Skeletal muscle satellite cell (primary cell): ENCODE measurements around the gene GRIK2.
"Not testable (repeated sequence)": the region's sequence is repeated elsewhere in the genome, so short reads cannot be mapped to it uniquely, and the experiment has no call there.

Experiments used
- H3K27me3 ChIP-seq: 2 replicates; pipeline ENCODE4 v1.7.0; 2013; ENCODE audit warnings: low read length; ENCODE audit not compliant: control insufficient read depth, insufficient read depth
- H3K36me3 ChIP-seq: 2 replicates; pipeline ENCODE4 v1.7.0; 2013; ENCODE audit warnings: mild to moderate bottlenecking, control low read depth, low read length; ENCODE audit not compliant: insufficient read depth
- H3K4me1 ChIP-seq: 2 replicates; pipeline ENCODE4 v1.7.0; 2013; ENCODE audit warnings: low read length; ENCODE audit not compliant: control insufficient read depth, insufficient read depth
- H3K4me2 ChIP-seq: 2 replicates; pipeline ENCODE4 v1.7.0; 2013; ENCODE audit warnings: mild to moderate bottlenecking, low read length
- H3K4me3 ChIP-seq: 2 replicates; pipeline ENCODE4 v1.7.0; 2013; ENCODE audit warnings: low read length
- H3K9ac ChIP-seq: 2 replicates; pipeline ENCODE4 v1.7.0; 2013; ENCODE audit warnings: mild to moderate bottlenecking, low read depth, low read length, moderate library complexity
- H3K9me3 ChIP-seq: replicated peaks from 2 replicates; pipeline ENCODE4 v1.7.0; 2013; ENCODE audit warnings: mild to moderate bottlenecking, control low read depth, low read length

Gene GRIK2

DNA sequence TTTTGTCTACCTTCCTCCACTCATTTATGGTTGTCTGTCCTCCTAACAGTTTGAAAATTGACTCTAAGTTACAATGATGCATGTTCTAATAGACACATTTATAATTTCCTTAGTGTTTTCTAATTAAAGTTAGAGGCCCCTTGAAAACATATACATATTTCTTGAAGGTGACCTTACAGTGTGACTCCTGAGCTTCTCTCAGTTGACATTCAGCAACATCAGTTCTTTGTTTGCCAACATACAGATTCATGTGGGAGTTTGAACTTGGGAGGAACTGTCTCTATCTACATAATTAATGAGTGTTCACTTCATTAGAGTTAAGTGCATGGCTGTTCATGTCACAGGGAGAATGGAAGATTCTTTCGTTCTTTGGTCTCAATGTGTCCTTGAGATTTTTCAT lies 658.2 kb downstream of the GRIK2 start:
- no peak overlapping the region for H3K4me3 ChIP-seq

DNA sequence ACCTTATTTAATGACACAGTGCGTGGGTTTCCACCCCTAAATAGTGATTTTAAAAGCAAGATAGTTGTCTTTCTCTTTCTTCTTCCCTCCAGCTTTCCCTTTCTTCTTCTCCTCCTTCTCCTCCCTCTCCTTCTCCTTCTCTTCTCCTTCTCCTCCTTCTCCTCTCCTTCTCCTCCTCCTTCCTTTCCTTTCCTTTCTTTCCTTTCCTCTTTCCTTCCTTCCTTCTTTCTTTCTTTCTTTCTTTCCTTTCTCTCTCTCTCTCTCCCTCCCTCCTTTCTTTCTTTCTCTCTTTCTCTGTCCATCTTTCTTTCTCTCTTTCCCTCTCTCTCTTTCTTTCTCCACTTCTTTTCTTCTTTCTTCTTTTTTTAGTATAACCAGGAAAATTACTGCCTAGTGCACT lies 670.6 kb downstream of the GRIK2 start:
- H3K9ac ChIP-seq: no peak overlapping the region
- H3K4me3 ChIP-seq: no peak overlapping the region
- no peaks in the 10 kb centered on the region for H3K4me1 ChIP-seq
- H3K36me3 ChIP-seq: no peaks in the 10 kb centered on the region
- H3K9me3 ChIP-seq: no peaks in the 10 kb centered on the region
- no peak overlapping the region for H3K4me2 ChIP-seq
- no peaks in the 10 kb centered on the region for H3K27me3 ChIP-seq

More for the DNA sequence above, 658.2 kb downstream of the GRIK2 start:
- Histone ChIP-seq H3K27me3 (no peaks in the 10 kb centered on the region), H3K4me1 (no peaks in the 10 kb centered on the region), H3K36me3 (no peaks in the 10 kb centered on the region), H3K9ac (no peak overlapping the region), H3K9me3 (no peaks in the 10 kb centered on the region), H3K4me2 (no peak overlapping the region)

DNA sequence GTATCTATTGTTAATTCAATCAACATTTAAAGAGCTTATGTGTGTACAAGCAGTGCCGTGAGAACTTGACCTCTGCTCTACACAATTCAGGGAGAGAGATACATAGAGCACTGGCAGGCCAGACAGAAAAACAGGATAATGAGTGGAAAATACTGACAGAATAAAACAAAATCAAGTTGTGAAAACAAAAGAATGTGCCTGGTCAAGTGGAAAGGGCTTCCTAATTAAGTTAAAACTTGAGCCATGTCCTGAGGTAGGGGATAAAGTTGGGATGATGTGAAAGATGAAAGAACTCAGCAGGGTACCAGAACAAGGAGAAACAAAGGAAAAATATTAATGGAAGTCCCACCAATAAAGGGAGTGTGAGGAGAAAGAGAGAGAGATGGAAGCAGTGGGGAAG lies 672.8 kb downstream of the GRIK2 start:
- H3K4me3 ChIP-seq: no peak overlapping the region
- no peaks in the 10 kb centered on the region for H3K27me3 ChIP-seq
- no peak overlapping the region for H3K9ac ChIP-seq
- H3K9me3 ChIP-seq: no peaks in the 10 kb centered on the region
- no peaks in the 10 kb centered on the region for H3K4me1 ChIP-seq
- no peaks in the 10 kb centered on the region for H3K36me3 ChIP-seq
- H3K4me2 ChIP-seq: no peak overlapping the region

DNA sequence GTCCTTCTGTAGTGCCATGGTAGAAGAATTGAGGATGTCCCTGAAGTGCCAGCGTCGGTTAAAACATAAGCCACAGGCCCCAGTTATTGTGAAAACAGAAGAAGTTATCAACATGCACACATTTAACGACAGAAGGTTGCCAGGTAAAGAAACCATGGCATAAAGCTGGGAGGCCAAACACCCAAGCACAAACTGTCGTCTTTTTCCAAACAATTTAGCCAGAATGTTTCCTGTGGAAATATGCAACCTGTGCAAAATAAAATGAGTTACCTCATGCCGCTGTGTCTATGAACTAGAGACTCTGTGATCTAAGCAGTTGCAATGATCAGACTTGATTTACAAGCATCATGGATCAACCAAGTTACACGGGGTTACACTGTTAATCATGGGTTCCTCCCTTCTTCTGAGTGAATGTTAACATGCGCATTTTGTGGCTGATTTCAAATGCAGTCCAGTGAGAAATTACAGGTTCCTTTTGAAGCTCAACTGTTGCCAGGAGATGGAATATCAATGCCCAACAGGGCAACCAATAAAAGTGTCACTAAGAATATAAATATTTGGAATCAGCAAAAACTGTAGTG lies 674.9 kb downstream of the GRIK2 start:
- Histone ChIP-seq H3K4me3 (no peak overlapping the region), H3K9me3 (no peaks in the 10 kb centered on the region), H3K27me3 (no peaks in the 10 kb centered on the region), H3K9ac (no peak overlapping the region), H3K4me2 (no peak overlapping the region), H3K36me3 (no peaks in the 10 kb centered on the region), H3K4me1 (no peaks in the 10 kb centered on the region)

DNA sequence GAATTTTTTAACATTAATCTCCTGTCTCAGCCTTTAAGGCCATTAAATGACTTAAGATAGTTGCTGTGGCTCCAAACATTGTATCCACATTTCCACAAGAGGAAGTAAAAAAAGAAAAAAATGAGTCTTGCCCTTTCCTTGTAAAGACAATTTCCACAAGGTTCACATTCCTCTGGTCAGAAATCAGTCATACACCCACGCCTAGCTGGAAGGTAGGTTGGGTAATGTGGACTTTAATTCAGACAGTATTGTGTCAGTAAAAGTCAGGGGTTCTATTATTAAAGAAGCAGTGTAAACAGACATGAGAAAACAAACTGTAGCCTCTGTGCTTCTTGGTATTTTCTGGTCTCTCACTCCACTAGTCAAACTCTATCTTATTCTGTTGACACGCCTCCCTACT lies 682.0 kb downstream of the GRIK2 start:
- Histone ChIP-seq H3K4me1 (no peaks in the 10 kb centered on the region), H3K36me3 (no peaks in the 10 kb centered on the region), H3K4me2 (no peak overlapping the region), H3K4me3 (no peak overlapping the region), H3K9me3 (no peaks in the 10 kb centered on the region), H3K27me3 (no peaks in the 10 kb centered on the region), H3K9ac (no peak overlapping the region)

DNA sequence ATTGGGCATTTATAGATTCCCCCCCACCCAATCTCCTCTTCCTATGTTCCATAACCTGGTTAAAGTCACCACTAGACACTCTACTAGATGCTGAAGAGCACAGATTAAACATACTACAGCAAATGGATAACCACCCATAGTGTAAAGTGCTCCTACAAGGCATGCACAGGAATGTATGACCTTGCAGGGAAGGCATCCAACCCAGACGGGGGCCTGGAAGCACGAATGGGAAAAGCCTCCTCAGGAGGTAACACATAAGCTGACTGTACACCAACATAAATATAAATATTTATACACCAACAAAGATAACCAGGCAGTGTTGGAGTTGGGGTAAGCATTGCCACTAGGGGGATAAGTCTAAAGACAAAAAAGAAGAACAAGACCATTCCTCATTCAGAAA lies 691.7 kb downstream of the GRIK2 start:
- Histone ChIP-seq H3K4me2 (no peak overlapping the region), H3K36me3 (no peaks in the 10 kb centered on the region), H3K4me1 (no peaks in the 10 kb centered on the region)

DNA sequence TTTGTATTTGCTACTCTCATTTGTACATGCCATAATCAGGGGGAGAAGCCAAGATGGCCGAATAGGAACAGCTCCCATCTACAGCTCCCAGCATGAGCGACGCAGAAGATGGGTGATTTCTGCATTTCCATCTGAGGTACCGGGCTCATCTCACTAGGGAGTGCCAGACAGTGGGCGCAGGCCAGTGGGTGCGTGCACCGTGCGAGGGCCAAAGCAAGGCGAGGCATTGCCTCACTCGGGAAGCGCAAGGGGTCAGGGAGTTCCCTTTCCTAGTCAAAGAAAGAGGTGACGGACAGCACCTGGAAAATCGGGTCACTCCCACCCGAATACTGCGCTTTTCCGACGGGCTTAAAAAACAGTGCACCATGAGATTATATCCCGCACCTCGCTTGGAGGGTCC lies 694.7 kb downstream of the GRIK2 start:
- H3K36me3 ChIP-seq, H3K4me3 ChIP-seq, H3K4me2 ChIP-seq, H3K4me1 ChIP-seq, H3K9ac ChIP-seq, H3K27me3 ChIP-seq, H3K9me3 ChIP-seq: not testable (repeated sequence)

More for the DNA sequence above, 691.7 kb downstream of the GRIK2 start:
- Histone ChIP-seq H3K9ac (no peak overlapping the region), H3K4me3 (no peak overlapping the region), H3K9me3 (no peaks in the 10 kb centered on the region), H3K27me3 (no peaks in the 10 kb centered on the region)

DNA sequence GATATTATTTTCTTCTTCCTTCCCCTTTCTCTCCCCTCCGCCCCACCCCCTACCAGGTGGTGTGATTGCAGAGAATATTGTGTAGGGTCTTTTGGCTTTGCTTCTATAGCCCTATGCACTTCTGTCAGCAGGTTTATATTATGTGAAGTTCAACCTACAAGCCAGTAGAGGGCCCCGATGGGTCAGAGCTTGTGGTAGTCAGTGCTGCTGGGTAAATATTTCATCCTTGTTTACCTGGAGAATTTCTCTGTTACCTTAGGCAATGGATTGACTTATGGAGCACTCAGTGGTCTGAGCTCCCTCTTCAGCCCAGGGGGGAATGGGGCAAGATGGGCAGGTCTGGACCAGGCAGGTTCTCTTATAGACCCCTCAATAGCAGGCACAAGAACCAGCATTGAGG lies 720.9 kb downstream of the GRIK2 start:
- no peaks in the 10 kb centered on the region for H3K27me3 ChIP-seq

DNA sequence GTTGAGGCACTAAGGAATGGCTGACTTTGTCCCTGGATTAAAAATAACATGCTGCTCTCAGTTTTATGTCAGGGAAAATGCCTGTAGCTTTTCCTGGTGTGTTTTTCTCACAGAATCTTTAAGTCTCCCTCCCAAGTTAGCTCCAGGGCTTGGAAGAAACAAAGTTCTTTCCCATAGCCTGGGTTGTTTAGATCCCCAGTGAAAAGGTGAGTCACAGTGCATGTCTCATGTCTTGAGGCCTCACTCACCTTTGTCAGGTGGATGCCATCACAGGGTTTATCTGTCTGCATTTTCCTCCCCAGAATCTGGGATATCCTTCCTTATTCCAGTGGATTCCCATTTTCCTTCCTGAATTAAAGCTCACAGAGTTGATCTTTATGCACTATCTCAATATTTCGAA lies 722.4 kb downstream of the GRIK2 start:
- H3K4me2 ChIP-seq: no peak overlapping the region

More for the DNA sequence above, 720.9 kb downstream of the GRIK2 start:
- no peak overlapping the region for H3K9ac ChIP-seq
- no peak overlapping the region for H3K4me2 ChIP-seq
- H3K4me3 ChIP-seq: no peak overlapping the region
- H3K4me1 ChIP-seq: no peaks in the 10 kb centered on the region
- H3K9me3 ChIP-seq: no peaks in the 10 kb centered on the region
- no peaks in the 10 kb centered on the region for H3K36me3 ChIP-seq

DNA sequence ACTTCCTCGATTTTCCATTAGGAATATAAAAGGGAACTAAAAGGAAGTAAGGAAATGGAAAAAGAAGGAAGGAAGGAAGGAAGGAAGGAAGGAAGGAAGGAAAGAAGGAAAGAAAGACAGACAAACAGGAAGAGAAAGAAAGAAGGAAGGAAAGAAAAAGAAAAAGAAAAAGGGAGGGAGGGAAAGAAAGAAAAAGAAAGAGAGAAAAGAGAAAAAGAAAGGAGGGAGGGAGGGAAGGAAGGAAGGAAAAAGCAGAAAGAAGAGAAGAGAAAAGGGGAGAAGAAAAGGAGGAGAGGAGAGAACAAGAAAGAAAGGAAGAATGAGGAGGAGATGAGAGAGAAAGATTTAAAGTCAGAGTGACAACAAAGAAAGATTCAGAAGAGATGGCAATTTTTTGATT lies 724.5 kb downstream of the GRIK2 start:
- no peak overlapping the region for H3K9ac ChIP-seq
- H3K4me1 ChIP-seq: no peaks in the 10 kb centered on the region
- no peak overlapping the region for H3K4me3 ChIP-seq
- H3K4me2 ChIP-seq: no peak overlapping the region
- no peaks in the 10 kb centered on the region for H3K27me3 ChIP-seq
- no peaks in the 10 kb centered on the region for H3K9me3 ChIP-seq
- H3K36me3 ChIP-seq: no peaks in the 10 kb centered on the region

More for the DNA sequence above, 722.4 kb downstream of the GRIK2 start:
- no peak overlapping the region for H3K9ac ChIP-seq
- no peaks in the 10 kb centered on the region for H3K4me1 ChIP-seq
- no peak overlapping the region for H3K4me3 ChIP-seq
- H3K36me3 ChIP-seq: no peaks in the 10 kb centered on the region
- H3K9me3 ChIP-seq: no peaks in the 10 kb centered on the region
- no peaks in the 10 kb centered on the region for H3K27me3 ChIP-seq
